Activated CD8-positive, alpha-beta memory T cell treated with anti-CD3 and anti-CD28 coated beads, Interleukin-2, amount 50 U/mL, for 1 hour (primary cell): ENCODE results near the gene RTL3.

Experiments used
- DNase-seq: peaks from one replicate; pipeline ENCODE4 v3.0.0-alpha.2; 2020; ENCODE audit errors: extremely low read depth

RTL3 gene

DNA sequence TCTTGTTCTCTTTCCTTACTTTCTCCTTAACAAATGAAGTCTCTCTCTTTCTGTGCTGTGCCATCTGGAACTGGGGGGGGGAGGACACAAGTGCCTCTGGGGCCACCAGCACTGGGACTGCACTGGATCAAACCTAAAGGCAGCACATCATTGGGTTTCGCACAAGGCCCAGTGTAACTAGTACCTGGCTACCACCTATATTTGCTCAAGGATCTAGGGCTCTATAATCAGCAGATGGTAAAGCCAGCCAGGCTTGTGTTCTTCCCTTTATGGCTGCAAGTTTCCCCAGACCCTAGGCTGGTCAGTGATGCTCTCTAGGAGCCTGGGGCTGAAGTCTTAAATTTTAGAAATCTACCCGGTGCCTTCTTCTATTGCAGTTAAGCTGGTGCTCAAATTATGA, 40.1 kb downstream of the RTL3 start:
- DNase-seq, result no peak

DNA sequence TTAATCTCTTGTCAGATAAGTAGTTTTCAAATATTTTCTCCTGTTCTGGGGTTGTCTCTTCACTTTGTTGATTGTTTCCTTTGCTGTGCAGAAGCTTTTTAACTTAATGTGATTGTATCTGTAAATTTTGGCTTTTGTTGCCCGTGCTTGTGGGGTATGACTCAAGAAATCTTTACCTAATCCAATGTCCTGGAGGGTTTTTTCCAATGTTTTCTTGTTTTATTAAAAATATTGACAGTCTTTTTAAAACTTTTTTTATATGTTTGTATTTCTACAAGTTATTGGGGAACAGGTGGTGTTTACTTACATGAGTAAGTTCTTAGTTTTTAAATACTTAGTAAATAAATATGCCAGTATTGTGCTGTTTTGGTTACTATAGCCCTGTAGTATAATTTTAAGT, 44.9 kb downstream of the RTL3 start:
- DNase-seq, result no peak
